GM18505 (cell line): ENCODE results near the gene NLRX1.
"Not testable (repeated sequence)": the region's sequence is repeated elsewhere in the genome, so short reads cannot be mapped to it uniquely, and the experiment has no call there.

ENCODE experiments used
- ATAC-seq: cut with Tn5 transposase; IDR thresholded peaks from one replicate; pipeline ENCODE4 v1.9.1; 2021; ENCODE audit not compliant: unreplicated experiment
- POLR2A ChIP-seq: IDR thresholded peaks from 4 replicates; pipeline ENCODE4 v1.6.1; 2011; ENCODE audit warnings: borderline replicate concordance; ENCODE audit not compliant: insufficient read depth, insufficient read length; ENCODE audit errors: extremely low read depth

NLRX1 gene

DNA sequence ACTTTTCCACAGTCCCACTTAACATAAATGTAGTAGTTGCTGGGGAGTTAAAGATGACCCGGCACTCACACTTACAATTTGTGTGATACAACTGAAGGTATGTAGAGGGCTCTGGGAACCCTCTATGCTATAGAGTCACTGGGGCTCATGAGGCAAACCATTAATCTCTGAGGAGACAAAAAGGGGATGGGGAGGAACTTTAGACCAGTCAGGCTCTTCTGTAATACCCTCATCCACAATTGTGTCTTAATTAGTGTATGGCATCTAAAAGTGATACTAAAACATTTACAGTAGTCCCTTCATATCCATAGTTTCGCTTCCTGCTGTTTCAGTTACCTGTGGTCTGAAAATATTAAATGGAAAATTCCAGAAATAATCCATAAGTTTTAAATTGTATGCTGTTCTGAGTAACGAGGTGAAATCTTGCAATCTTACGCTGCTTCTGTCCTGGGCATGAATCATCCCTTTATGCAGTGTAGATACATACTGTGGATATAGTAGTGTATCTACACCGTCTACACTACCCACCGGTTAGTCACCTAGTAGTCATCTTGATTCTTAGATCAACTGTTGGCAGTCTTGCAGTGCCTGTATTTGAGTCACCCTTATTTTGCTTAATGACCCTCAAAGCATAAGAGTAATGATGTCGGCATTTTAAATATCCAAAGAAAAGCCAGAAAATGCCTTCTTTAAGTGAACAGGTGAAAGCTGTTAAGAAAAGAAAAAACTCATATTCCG, 49.8 kb downstream of the NLRX1 start:
- no peak for TF ChIP-seq POLR2A
- ATAC-seq = no peak

GRCh38 chr11:119222308-119222707, 53.8 kb downstream of the NLRX1 start:
- ATAC-seq = no peak
- TF ChIP-seq POLR2A = no peak

DNA sequence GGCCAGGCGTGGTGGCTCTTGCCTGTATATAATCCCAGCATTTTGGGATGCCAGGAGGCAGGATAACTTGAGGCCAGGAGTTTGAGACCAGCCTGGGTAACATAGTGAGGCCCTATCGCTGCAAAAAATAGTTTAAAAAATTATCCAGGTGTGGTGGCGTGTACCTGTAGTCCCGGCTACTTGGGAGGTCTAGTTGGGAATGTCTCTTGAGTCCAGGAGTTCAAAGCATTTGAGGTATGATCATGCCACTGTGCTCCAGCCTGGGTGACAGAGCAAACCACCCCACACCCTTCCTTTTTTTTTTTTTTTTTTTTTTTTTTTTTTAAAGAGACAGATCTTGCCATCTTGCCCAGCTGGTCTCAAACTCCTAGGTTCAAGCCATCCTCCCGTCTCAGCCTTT, 54.4 kb downstream of the NLRX1 start:
- no peak for TF ChIP-seq POLR2A
- ATAC-seq = no peak

DNA sequence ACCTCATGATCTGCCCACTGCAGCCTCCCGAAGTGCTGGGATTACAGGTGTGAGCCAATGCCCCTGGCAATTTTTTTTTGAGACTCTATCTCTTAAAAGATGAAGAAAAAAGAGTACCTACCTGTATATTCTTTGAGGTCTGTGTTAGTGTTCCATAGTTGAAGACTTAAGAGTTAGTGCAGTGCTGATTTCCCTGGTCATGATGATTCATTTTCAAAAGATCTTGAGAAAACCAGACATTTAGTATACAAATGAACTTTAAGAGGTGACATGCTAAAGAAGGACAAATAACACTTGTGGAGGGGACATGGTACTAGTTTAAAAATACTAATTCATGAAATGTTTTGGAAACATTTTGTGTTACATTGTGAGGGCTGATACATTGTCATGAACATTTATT, 55.3 kb downstream of the NLRX1 start:
- no peak for ATAC-seq
- TF ChIP-seq POLR2A = no peak

GRCh38 chr11:119228535-119229287, 60.2 kb downstream of the NLRX1 start:
- not testable (repeated sequence) for ATAC-seq

DNA sequence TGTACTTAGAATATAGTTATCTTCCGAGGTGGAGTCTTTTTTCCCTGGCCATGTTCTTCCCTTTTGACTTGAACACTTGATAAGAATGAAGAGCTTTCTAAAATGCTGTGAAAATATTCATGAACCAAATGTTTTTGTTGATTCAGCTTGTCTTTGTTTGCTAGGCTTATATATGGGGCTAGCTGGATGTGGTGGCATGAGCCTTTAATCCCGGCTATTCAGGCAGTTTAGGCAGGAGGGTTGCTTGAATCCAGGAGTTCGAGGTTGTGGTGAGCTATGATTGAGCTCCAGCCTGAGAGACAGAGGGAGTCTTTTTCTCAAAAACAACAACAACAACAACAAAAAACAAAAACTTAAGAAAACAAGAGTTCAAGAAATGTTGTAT, 60.8 kb downstream of the NLRX1 start:
- no peak for ATAC-seq
- no peak for TF ChIP-seq POLR2A

GRCh38 chr11:119229741-119230140, 61.2 kb downstream of the NLRX1 start:
- ATAC-seq = no peak

More at GRCh38 chr11:119229741-119230140, 61.2 kb downstream of the NLRX1 start:
- TF ChIP-seq POLR2A = no peak
